Osteoblast (primary cell): ENCODE data around the gene FUT3. TPM values are rescaled to one million over a fixed set of nuclear protein-coding genes. Genes with fewer than 3 reads are reported as not detected.

Source experiments
- DNase-seq: peaks from one replicate; pipeline ENCODE4 v3.0.0; 2011; ENCODE audit warnings: low spot score, mixed read lengths; ENCODE audit not compliant: insufficient read length; ENCODE audit errors: missing footprints
- H2AFZ ChIP-seq: 2 replicates; pipeline ENCODE4 v1.6.0; 2011; ENCODE audit warnings: mild to moderate bottlenecking, low read length
- H3K27ac ChIP-seq: 2 replicates; pipeline ENCODE4 v1.5.1; 2011; ENCODE audit warnings: mild to moderate bottlenecking, low read depth, low read length, moderate library complexity
- H3K27me3 ChIP-seq: 2 replicates; pipeline ENCODE4 v1.6.0; 2012; ENCODE audit warnings: mild to moderate bottlenecking, control low read depth, inconsistent platforms, low read length, moderate library complexity; ENCODE audit not compliant: insufficient read depth
- H3K36me3 ChIP-seq: 2 replicates; pipeline ENCODE4 v1.5.1; 2011; ENCODE audit warnings: mild to moderate bottlenecking, low read length, control low read depth, moderate library complexity; ENCODE audit not compliant: insufficient read depth
- H3K4me1 ChIP-seq: 2 replicates; pipeline ENCODE4 v1.5.1; 2011; ENCODE audit warnings: mild to moderate bottlenecking, low read length, control low read depth, moderate library complexity; ENCODE audit not compliant: insufficient read depth
- H3K4me2 ChIP-seq: 2 replicates; pipeline ENCODE4 v1.6.0; 2011; ENCODE audit warnings: mild to moderate bottlenecking, low read length; ENCODE audit not compliant: insufficient read depth
- H3K4me3 ChIP-seq: fragments of 200-600 bp; sonication (generic); 3 replicates; pipeline ENCODE4 v1.5.1; 2012; ENCODE audit warnings: mild to moderate bottlenecking, low read length, inconsistent platforms; ENCODE audit not compliant: insufficient read depth
- H3K79me2 ChIP-seq: 2 replicates; pipeline ENCODE4 v1.6.0; 2012; ENCODE audit warnings: mild to moderate bottlenecking, low read length, control low read depth, inconsistent platforms; ENCODE audit not compliant: insufficient read depth
- H3K9me3 ChIP-seq: 2 replicates; pipeline ENCODE4 v1.5.1; 2011; ENCODE audit warnings: low read depth, low read length, control low read depth
- H4K20me1 ChIP-seq: 2 replicates; pipeline ENCODE4 v1.6.0; 2012; ENCODE audit warnings: mild to moderate bottlenecking, low read length, control low read depth; ENCODE audit not compliant: insufficient read depth
- CTCF ChIP-seq: IDR thresholded peaks from 2 replicates; pipeline ENCODE4 v1.5.1; 2011; ENCODE audit warnings: mild to moderate bottlenecking, low read depth, low read length, moderate library complexity; ENCODE audit errors: extremely low read depth
- total RNA-seq: library from RNA; depleted of rRNA; stranded (reverse); fragments of >200 nt; gene quantifications from 2 replicates; pipeline ENCODE4 v1.2.3, GENCODE V29; 2012

The FUT3 gene
- total RNA-seq = not detected in 2 replicates

GRCh38 chr19:5851302-5851701, at the start of gene FUT3:
FUT3 (minus strand) TSS chr19:5851449.
- H3K27ac ChIP-seq = no peak within 1 kb of the TSS
- H3K4me1 ChIP-seq = no peaks in the 10 kb centered on the region
- no peaks in the 10 kb centered on the region for H3K79me2 ChIP-seq
- no peak for TF ChIP-seq CTCF
- peak; percentile 39 for DNase-seq
- no peaks in the 10 kb centered on the region for H3K36me3 ChIP-seq
- no peak within 1 kb of the TSS for H3K4me2 ChIP-seq
- no peaks in the 10 kb centered on the region for H3K9me3 ChIP-seq
- H3K4me3 ChIP-seq = no peak within 1 kb of the TSS
- H2AFZ ChIP-seq = no peak within 1 kb of the TSS
- H4K20me1 ChIP-seq = no peaks in the 10 kb centered on the region
- H3K27me3 ChIP-seq = peaks cover 30% of the 10 kb centered on the region

GRCh38 chr19:5900976-5901375, 49.7 kb upstream of the FUT3 start:
- Histone ChIP-seq H3K9me3 (no peaks in the 10 kb centered on the region), H3K36me3 (peaks cover 8% of the 10 kb centered on the region), H3K27me3 (no peaks in the 10 kb centered on the region), H3K4me2 (peak overlapping the region; percentile 40), H3K27ac (peak overlapping the region; percentile 24), H2AFZ (no peak overlapping the region), H3K4me1 (peaks cover 20% of the 10 kb centered on the region), H4K20me1 (peaks cover 47% of the 10 kb centered on the region), H3K4me3 (no peak overlapping the region), H3K79me2 (peaks cover 57% of the 10 kb centered on the region)
- TF ChIP-seq CTCF = no peak
- DNase-seq = peak; percentile 82

- H3K79me2 ChIP-seq = peaks cover 55% of the 10 kb centered on the region
- peaks cover 16% of the 10 kb centered on the region for H3K4me1 ChIP-seq
- TF ChIP-seq CTCF = no peak
- peaks cover 51% of the 10 kb centered on the region for H4K20me1 ChIP-seq
- peaks cover 8% of the 10 kb centered on the region for H3K36me3 ChIP-seq
- no peaks in the 10 kb centered on the region for H3K9me3 ChIP-seq
- H3K27me3 ChIP-seq = no peaks in the 10 kb centered on the region
- H3K27ac ChIP-seq = no peak overlapping the region
- DNase-seq = peak; percentile 1
- no peak overlapping the region for H3K4me2 ChIP-seq
- no peak overlapping the region for H2AFZ ChIP-seq
- no peak overlapping the region for H3K4me3 ChIP-seq
These were observed 48.7 kb upstream of the FUT3 start for GRCh38 chr19:5899728-5900526.

- DNase-seq = peak; percentile 84
- Histone ChIP-seq H4K20me1 (peaks cover 55% of the 10 kb centered on the region), H2AFZ (no peak overlapping the region), H3K36me3 (peaks cover 8% of the 10 kb centered on the region), H3K4me2 (no peak overlapping the region), H3K4me3 (no peak overlapping the region), H3K79me2 (peaks cover 43% of the 10 kb centered on the region), H3K4me1 (peaks cover 8% of the 10 kb centered on the region), H3K27ac (no peak overlapping the region), H3K9me3 (no peaks in the 10 kb centered on the region), H3K27me3 (no peaks in the 10 kb centered on the region)
- TF ChIP-seq CTCF = no peak
These were observed 46.1 kb upstream of the FUT3 start for GRCh38 chr19:5897189-5897969.
